ENCODE results near the gene FOXB1. TPM values are rescaled to one million over a fixed set of nuclear protein-coding genes. Genes with fewer than 3 reads are reported as not detected.

Gene FOXB1
- total RNA-seq, 1 donor from 2014 or later: 6.7 TPM

GRCh38 chr15:59998305-59998949, 5.7 kb upstream of the FOXB1 start:
- H3K36me3 Mint-ChIP-seq (ENCODE audit: low read depth, unreplicated experiment): no peaks in the 10 kb centered on the region
- no peak overlapping the region for H3K27ac Mint-ChIP-seq (ENCODE audit: unreplicated experiment)
- peaks cover 75% of the 10 kb centered on the region for H3K4me1 Mint-ChIP-seq (ENCODE audit: unreplicated experiment)
- no peak overlapping the region for H3K4me3 Mint-ChIP-seq (ENCODE audit: unreplicated experiment)
- peaks cover 13% of the 10 kb centered on the region for H3K27me3 Mint-ChIP-seq (ENCODE audit: unreplicated experiment)
- no peak for DNase-seq (ENCODE audit: low spot score)
- no peak for TF ChIP-seq CTCF (IDR thresholded peaks at IDR 0.05; ENCODE audit: unreplicated experiment)
- H3K9me3 Mint-ChIP-seq (ENCODE audit: unreplicated experiment): no peaks in the 10 kb centered on the region

GRCh38 chr15:59998950-59999611, 5.0 kb upstream of the FOXB1 start:
- no peak for DNase-seq (ENCODE audit: low spot score)
- Mint-ChIP-seq H3K9me3 (ENCODE audit: unreplicated experiment) (no peaks in the 10 kb centered on the region), H3K4me3 (ENCODE audit: unreplicated experiment) (peak overlapping the region; percentile 87), H3K27me3 (ENCODE audit: unreplicated experiment) (peaks cover 11% of the 10 kb centered on the region), H3K36me3 (ENCODE audit: low read depth, unreplicated experiment) (no peaks in the 10 kb centered on the region), H3K27ac (ENCODE audit: unreplicated experiment) (no peak overlapping the region), H3K4me1 (ENCODE audit: unreplicated experiment) (peaks cover 71% of the 10 kb centered on the region)
- no peak for TF ChIP-seq CTCF (IDR thresholded peaks at IDR 0.05; ENCODE audit: unreplicated experiment)

- Mint-ChIP-seq H3K27ac (ENCODE audit: unreplicated experiment) (no peak overlapping the region), H3K9me3 (ENCODE audit: unreplicated experiment) (no peaks in the 10 kb centered on the region), H3K27me3 (ENCODE audit: unreplicated experiment) (peaks cover 11% of the 10 kb centered on the region), H3K4me1 (ENCODE audit: unreplicated experiment) (peaks cover 65% of the 10 kb centered on the region), H3K36me3 (ENCODE audit: low read depth, unreplicated experiment) (no peaks in the 10 kb centered on the region), H3K4me3 (ENCODE audit: unreplicated experiment) (peak overlapping the region; percentile 90)
- no peak for DNase-seq (ENCODE audit: low spot score)
- TF ChIP-seq CTCF (IDR thresholded peaks at IDR 0.05; ENCODE audit: unreplicated experiment): no peak
Measured at GRCh38 chr15:59999612-60000112, 4.4 kb upstream of the FOXB1 start.

- no peak for TF ChIP-seq CTCF (IDR thresholded peaks at IDR 0.05; ENCODE audit: unreplicated experiment)
- peaks cover 64% of the 10 kb centered on the region for H3K4me1 Mint-ChIP-seq (ENCODE audit: unreplicated experiment)
- H3K27ac Mint-ChIP-seq (ENCODE audit: unreplicated experiment): no peak overlapping the region
Measured at GRCh38 chr15:60000113-60000823, 3.8 kb upstream of the FOXB1 start.

More at GRCh38 chr15:60000113-60000823, 3.8 kb upstream of the FOXB1 start:
- H3K36me3 Mint-ChIP-seq (ENCODE audit: low read depth, unreplicated experiment): no peaks in the 10 kb centered on the region
- no peak for DNase-seq (ENCODE audit: low spot score)
- H3K9me3 Mint-ChIP-seq (ENCODE audit: unreplicated experiment): no peaks in the 10 kb centered on the region
- H3K4me3 Mint-ChIP-seq (ENCODE audit: unreplicated experiment): peak overlapping the region; percentile 90
- peaks cover 13% of the 10 kb centered on the region for H3K27me3 Mint-ChIP-seq (ENCODE audit: unreplicated experiment)

All from endothelial cell (in vitro differentiated cells).